Measurements from ENCODE around the gene KLHL24.
"Not testable (repeated sequence)": the region's sequence is repeated elsewhere in the genome, so short reads cannot be mapped to it uniquely, and the experiment has no call there.

The KLHL24 gene

GRCh38 chr3:183620252-183620628 is 15.2 kb upstream of the KLHL24 start:
- no peak for DNase-seq (ENCODE audit: extremely low read depth, low read depth)
- TF ChIP-seq CTCF (IDR thresholded peaks at IDR 0.05; ENCODE audit: low read depth, low read length, missing control alignments), result no peak
- no peak overlapping the region for H3K4me3 ChIP-seq (replicated peaks; ENCODE audit: low read depth, low read length)

GRCh38 chr3:183622473-183622872 is 12.9 kb upstream of the KLHL24 start:
- DNase-seq (ENCODE audit: extremely low read depth, low read depth); H3K4me3 ChIP-seq (replicated peaks; ENCODE audit: low read depth, low read length): not testable (repeated sequence)

- H3K4me3 ChIP-seq (replicated peaks; ENCODE audit: low read depth, low read length), result no peak overlapping the region
- TF ChIP-seq CTCF (IDR thresholded peaks at IDR 0.05; ENCODE audit: low read depth, low read length, missing control alignments), result no peak
- DNase-seq (ENCODE audit: extremely low read depth, low read depth), result no peak
Measured at GRCh38 chr3:183626877-183627594, 8.4 kb upstream of the KLHL24 start.

GRCh38 chr3:183629546-183630301 is 5.7 kb upstream of the KLHL24 start:
- no peak for TF ChIP-seq CTCF (IDR thresholded peaks at IDR 0.05; ENCODE audit: low read depth, low read length, missing control alignments)
- H3K4me3 ChIP-seq (replicated peaks; ENCODE audit: low read depth, low read length), result no peak overlapping the region
- DNase-seq (ENCODE audit: extremely low read depth, low read depth), result no peak

GRCh38 chr3:183631715-183632114 is 3.7 kb upstream of the KLHL24 start:
- no peak for TF ChIP-seq CTCF (IDR thresholded peaks at IDR 0.05; ENCODE audit: low read depth, low read length, missing control alignments)
- H3K4me3 ChIP-seq (replicated peaks; ENCODE audit: low read depth, low read length), result no peak overlapping the region

GRCh38 chr3:183632725-183633124 is 2.7 kb upstream of the KLHL24 start:
- not testable (repeated sequence) for DNase-seq (ENCODE audit: extremely low read depth, low read depth); H3K4me3 ChIP-seq (replicated peaks; ENCODE audit: low read depth, low read length)

More at GRCh38 chr3:183631715-183632114, 3.7 kb upstream of the KLHL24 start:
- DNase-seq (ENCODE audit: extremely low read depth, low read depth), result no peak

GRCh38 chr3:183634707-183635106 is 716 bp upstream of the KLHL24 start:
- no peak for DNase-seq (ENCODE audit: extremely low read depth, low read depth)
- TF ChIP-seq CTCF (IDR thresholded peaks at IDR 0.05; ENCODE audit: low read depth, low read length, missing control alignments), result no peak
- H3K4me3 ChIP-seq (replicated peaks; ENCODE audit: low read depth, low read length), result no peak overlapping the region; the same call in 1 of the 2 replicates

GRCh38 chr3:183635107-183635430 is 354 bp upstream of the KLHL24 start:
- no peak for TF ChIP-seq CTCF (IDR thresholded peaks at IDR 0.05; ENCODE audit: low read depth, low read length, missing control alignments)
- DNase-seq (ENCODE audit: extremely low read depth, low read depth), result no peak
- peak overlapping the region; percentile 80 for H3K4me3 ChIP-seq (replicated peaks; ENCODE audit: low read depth, low read length)
